SK-N-MC (cell line): ENCODE results near the gene HMCN1.

Experiments used
- DNase-seq: peaks from one replicate; pipeline ENCODE4 v3.0.0-alpha.2; 2011; ENCODE audit warnings: low read depth, low spot score
- H3K27ac ChIP-seq: fragments of 200-600 bp; sonication (generic); 2 replicates; pipeline ENCODE4 v1.5.1; 2016; ENCODE audit warnings: mixed run types
- H3K36me3 ChIP-seq: fragments of 200-600 bp; sonication (generic); 2 replicates; pipeline ENCODE4 v1.6.1; 2017; ENCODE audit warnings: antibody characterized with exemption, low read length, mixed read lengths; ENCODE audit not compliant: insufficient read depth
- H3K4me3 ChIP-seq: fragments of 200-600 bp; sonication (generic); 2 replicates; pipeline ENCODE4 v1.5.1; 2016
- H3K9ac ChIP-seq: fragments of 200-600 bp; sonication (generic); 2 replicates; pipeline ENCODE4 v1.8.0; 2017; ENCODE audit warnings: mixed run types, mixed read lengths; ENCODE audit not compliant: insufficient read length
- H3K9me3 ChIP-seq: fragments of 200-600 bp; sonication (generic); 2 replicates; pipeline ENCODE4 v1.6.1; 2017; ENCODE audit warnings: low read depth, mild to moderate bottlenecking, antibody characterized with exemption, low read length, moderate library complexity, mixed read lengths
- EZH2 ChIP-seq: fragments of 200-600 bp; sonication (generic); IDR thresholded peaks from one replicate; pipeline ENCODE4 v1.6.1; 2017; ENCODE audit warnings: antibody characterized with exemption
- FOXP2 ChIP-seq: optimal IDR thresholded peaks from 2 replicates; pipeline ENCODE3; 2011; ENCODE audit warnings: mild to moderate bottlenecking, moderate library complexity; ENCODE audit not compliant: insufficient read depth; ENCODE audit errors: extremely low read length, control extremely low read depth
- POLR2AphosphoS5 ChIP-seq: IDR thresholded peaks from 2 replicates; pipeline ENCODE4 v1.6.1; 2012; ENCODE audit warnings: mild to moderate bottlenecking, low read depth, low read length, borderline replicate concordance

Gene HMCN1

GRCh38 chr1:186139115-186139514 lies 404.9 kb downstream of the HMCN1 start:
- peaks cover 94% of the 10 kb centered on the region for H3K36me3 ChIP-seq
- DNase-seq, result no peak
- H3K9me3 ChIP-seq, result no peaks in the 10 kb centered on the region
- TF ChIP-seq EZH2 (no peak), POLR2AphosphoS5 (no peak), FOXP2 (no peak)
- H3K27ac ChIP-seq, result no peak overlapping the region
- H3K4me3 ChIP-seq, result no peak overlapping the region
- H3K9ac ChIP-seq, result no peak overlapping the region

- H3K36me3 ChIP-seq, result peaks cover 94% of the 10 kb centered on the region
- DNase-seq, result no peak
- H3K27ac ChIP-seq, result no peak overlapping the region
- no peak overlapping the region for H3K9ac ChIP-seq
- no peaks in the 10 kb centered on the region for H3K9me3 ChIP-seq
- TF ChIP-seq EZH2 (no peak), POLR2AphosphoS5 (no peak), FOXP2 (no peak)
- no peak overlapping the region for H3K4me3 ChIP-seq
Measured at GRCh38 chr1:186139701-186140100, 405.5 kb downstream of the HMCN1 start.

- no peak overlapping the region for H3K4me3 ChIP-seq
- no peak for DNase-seq
- no peak for TF ChIP-seq POLR2AphosphoS5
- TF ChIP-seq EZH2, result no peak
- TF ChIP-seq FOXP2, result no peak
- H3K36me3 ChIP-seq, result peaks cover 96% of the 10 kb centered on the region
- no peak overlapping the region for H3K9ac ChIP-seq
- H3K27ac ChIP-seq, result no peak overlapping the region
- no peaks in the 10 kb centered on the region for H3K9me3 ChIP-seq
Measured at GRCh38 chr1:186142159-186142558, 408.0 kb downstream of the HMCN1 start.

GRCh38 chr1:186142916-186143315 lies 408.7 kb downstream of the HMCN1 start:
- H3K27ac ChIP-seq, result no peak overlapping the region
- H3K36me3 ChIP-seq, result peaks cover 96% of the 10 kb centered on the region
- H3K9me3 ChIP-seq, result no peaks in the 10 kb centered on the region
- H3K4me3 ChIP-seq, result no peak overlapping the region
- TF ChIP-seq EZH2 (no peak), FOXP2 (no peak), POLR2AphosphoS5 (no peak)
- no peak for DNase-seq
- no peak overlapping the region for H3K9ac ChIP-seq

GRCh38 chr1:186143481-186143880 lies 409.3 kb downstream of the HMCN1 start:
- peaks cover 96% of the 10 kb centered on the region for H3K36me3 ChIP-seq
- no peaks in the 10 kb centered on the region for H3K9me3 ChIP-seq
- DNase-seq, result no peak
- no peak overlapping the region for H3K9ac ChIP-seq
- no peak overlapping the region for H3K4me3 ChIP-seq
- H3K27ac ChIP-seq, result no peak overlapping the region
- no peak for TF ChIP-seq POLR2AphosphoS5
- no peak for TF ChIP-seq FOXP2
- TF ChIP-seq EZH2, result no peak

GRCh38 chr1:186144505-186144904 lies 410.3 kb downstream of the HMCN1 start:
- Histone ChIP-seq H3K4me3 (no peak overlapping the region), H3K9me3 (no peaks in the 10 kb centered on the region), H3K27ac (no peak overlapping the region), H3K36me3 (peaks cover 98% of the 10 kb centered on the region), H3K9ac (no peak overlapping the region)
- no peak for DNase-seq
- TF ChIP-seq POLR2AphosphoS5 (no peak), EZH2 (no peak), FOXP2 (no peak)

GRCh38 chr1:186146974-186147373 lies 412.8 kb downstream of the HMCN1 start:
- H3K27ac ChIP-seq, result no peak overlapping the region
- no peak overlapping the region for H3K9ac ChIP-seq
- H3K4me3 ChIP-seq, result no peak overlapping the region
- peaks cover 98% of the 10 kb centered on the region for H3K36me3 ChIP-seq
- no peak for DNase-seq
- TF ChIP-seq POLR2AphosphoS5, result no peak
- no peak for TF ChIP-seq FOXP2
- no peak for TF ChIP-seq EZH2
- no peaks in the 10 kb centered on the region for H3K9me3 ChIP-seq

GRCh38 chr1:186149591-186149990 lies 415.4 kb downstream of the HMCN1 start:
- Histone ChIP-seq H3K4me3 (no peak overlapping the region), H3K9ac (no peak overlapping the region), H3K27ac (peak overlapping the region; percentile 43), H3K36me3 (peaks cover 88% of the 10 kb centered on the region), H3K9me3 (no peaks in the 10 kb centered on the region)
- TF ChIP-seq EZH2 (no peak), FOXP2 (no peak), POLR2AphosphoS5 (no peak)
- DNase-seq, result no peak

- Histone ChIP-seq H3K9me3 (peaks cover 7% of the 10 kb centered on the region; the same call in 1 of the 2 replicates), H3K36me3 (peaks cover 84% of the 10 kb centered on the region), H3K9ac (no peak overlapping the region), H3K4me3 (peak overlapping the region; percentile 4; the same call in 1 of the 2 replicates), H3K27ac (peak overlapping the region; percentile 81)
- TF ChIP-seq POLR2AphosphoS5 (no peak), EZH2 (no peak), FOXP2 (no peak)
- DNase-seq, result no peak
Measured at GRCh38 chr1:186152227-186152619, 418.0 kb downstream of the HMCN1 start.
